Fibroblast of pulmonary artery (primary cell): ENCODE measurements around the gene TTC1.

Experiments
- DNase-seq: peaks from one replicate; pipeline ENCODE4 v3.0.0-alpha.2; 2010; ENCODE audit warnings: low read depth
- H3K4me3 ChIP-seq: replicated peaks from 2 replicates; pipeline ENCODE4 v1.5.1; 2011; ENCODE audit warnings: low read depth, mild to moderate bottlenecking, control low read depth, low read length, moderate library complexity
- CTCF ChIP-seq: IDR thresholded peaks from 2 replicates; pipeline ENCODE4 v1.5.1; 2011; ENCODE audit warnings: mild to moderate bottlenecking, control low read depth, low read length, inconsistent platforms; ENCODE audit errors: missing control alignments

Gene TTC1

GRCh38 chr5:160018945-160019625 is 10.1 kb downstream of the TTC1 start:
- no peak for TF ChIP-seq CTCF
- no peak for DNase-seq
- H3K4me3 ChIP-seq = no peak overlapping the region

DNA sequence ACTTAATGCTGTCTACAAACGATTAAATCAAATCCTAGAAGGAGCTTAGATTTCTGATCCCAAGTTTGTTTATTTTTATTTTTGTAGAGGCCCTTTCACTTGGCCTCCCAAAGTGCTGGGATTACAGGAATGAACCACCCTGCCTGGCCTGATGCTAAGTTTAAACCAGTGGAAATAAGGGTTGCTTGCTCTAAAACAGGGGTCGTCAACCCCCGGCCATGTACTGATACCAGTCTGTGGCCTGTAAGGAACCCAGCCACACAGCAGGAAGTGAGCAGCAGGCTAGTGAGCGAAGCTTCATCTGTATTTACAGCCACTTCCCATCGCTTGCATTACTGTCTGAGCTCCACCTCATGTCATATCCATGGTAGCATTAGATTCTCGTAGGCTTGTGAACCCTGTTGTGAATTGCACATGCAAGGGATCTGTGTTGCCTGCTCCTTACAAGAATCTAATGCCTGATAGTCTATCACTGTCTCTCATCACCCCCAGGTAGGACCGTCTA is 11.4 kb downstream of the TTC1 start:
- TF ChIP-seq CTCF = no peak
- no peak overlapping the region for H3K4me3 ChIP-seq
- no peak for DNase-seq

DNA sequence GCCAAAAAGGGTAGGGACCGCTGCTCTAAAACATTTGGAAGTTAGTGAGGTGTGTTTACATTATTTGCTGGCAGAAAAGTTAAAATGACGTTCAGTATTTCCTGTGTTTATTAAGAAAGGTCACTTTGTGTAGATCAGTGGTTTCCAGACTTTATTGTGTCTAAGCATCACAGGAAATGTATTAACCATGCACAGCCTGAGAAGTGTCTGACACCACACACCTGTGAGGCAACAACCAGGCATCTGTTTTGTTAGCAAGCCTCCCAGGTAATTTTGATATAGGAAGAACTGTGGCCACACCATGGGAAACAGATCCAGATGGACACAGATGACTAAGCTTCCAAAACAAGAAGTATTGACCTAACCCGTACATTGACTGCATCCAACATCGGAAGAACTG is 12.0 kb downstream of the TTC1 start:
- TF ChIP-seq CTCF = no peak
- no peak overlapping the region for H3K4me3 ChIP-seq
- peak; percentile 26 for DNase-seq

- DNase-seq = peak; percentile 84
- H3K4me3 ChIP-seq = no peak overlapping the region
- TF ChIP-seq CTCF = peak; percentile 73
Observed at GRCh38 chr5:160021831-160022446, 13.0 kb downstream of the TTC1 start.

DNA sequence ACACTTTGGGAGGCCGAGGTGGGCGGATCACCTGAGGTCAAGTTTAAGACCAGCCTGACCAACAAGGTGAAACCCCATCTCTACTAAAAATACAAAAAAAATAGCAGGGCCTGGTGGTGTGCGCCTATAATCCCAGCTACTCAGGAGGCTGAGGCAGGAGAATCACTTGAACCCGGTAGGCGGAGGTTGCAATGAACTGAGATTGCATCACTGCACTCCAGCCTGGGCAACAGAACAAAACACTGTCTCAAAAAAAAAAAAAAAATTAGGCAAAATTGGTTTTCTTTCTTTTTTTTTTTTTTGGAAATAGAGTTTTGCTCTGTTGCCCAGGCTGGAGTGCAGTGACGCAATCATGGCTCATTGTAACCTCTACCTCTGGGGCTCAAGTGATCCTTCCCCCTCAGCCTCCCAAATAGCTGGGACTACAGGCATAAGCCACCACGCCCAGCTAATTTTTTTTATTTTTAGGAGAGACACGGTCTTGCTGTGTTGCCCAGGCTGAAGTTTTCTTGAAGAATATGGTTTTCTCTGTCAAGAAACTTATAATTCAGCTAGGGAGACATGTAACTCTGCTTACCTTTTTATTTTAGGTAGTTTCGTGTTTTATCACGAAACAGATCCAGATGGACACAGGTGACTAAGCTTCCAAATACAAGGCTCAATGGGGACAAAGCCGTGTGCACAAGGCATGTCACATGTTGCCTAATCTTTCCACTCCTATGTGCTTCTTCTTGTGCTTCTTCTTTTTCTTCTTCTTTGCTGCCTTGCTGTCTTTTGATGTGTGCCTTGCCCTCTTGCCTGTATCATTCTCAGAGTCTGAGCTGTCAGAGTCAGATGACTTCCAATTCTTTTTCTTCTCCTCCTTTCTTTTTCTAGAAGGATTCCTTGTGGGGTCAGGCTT is 14.3 kb downstream of the TTC1 start:
- DNase-seq = no peak
- H3K4me3 ChIP-seq = no peak overlapping the region
- TF ChIP-seq CTCF = no peak

- peak; percentile 56 for DNase-seq
- TF ChIP-seq CTCF = no peak
- no peak overlapping the region for H3K4me3 ChIP-seq
Observed at GRCh38 chr5:160023908-160024630, 15.1 kb downstream of the TTC1 start.
